ENCODE measurements around the gene ZC3H7B. TPM values are rescaled to one million over a fixed set of nuclear protein-coding genes. Genes with fewer than 3 reads are reported as not detected.

Gene ZC3H7B
- total and polyA plus RNA-seq, 2 donors from 2014 or later = 28.3 to 68.6 TPM

- H3K9me3 ChIP-seq (ENCODE audit: control insufficient read depth in 2 of 3, insufficient read depth in 1 of 3, low read length in 3 of 3) = no peaks in the 10 kb centered on the region
- H3K4me1 ChIP-seq (ENCODE audit: control insufficient read depth in 2 of 3, insufficient read depth in 2 of 3, low read depth in 1 of 3, low read length in 3 of 3) = no peaks in the 10 kb centered on the region
- H3K36me3 ChIP-seq (ENCODE audit: control insufficient read depth in 2 of 3, insufficient read depth in 3 of 3, low read length in 3 of 3) = peaks cover 0 to 32% (median 27%) of the 10 kb centered on the region in 3 donors
- TF ChIP-seq CTCF (IDR thresholded peaks at IDR 0.05; ENCODE audit: borderline replicate concordance, extremely low read depth, insufficient read depth) = no peak
- intact Hi-C loops (cut with DNase I) = no loop called here
- H3K9ac ChIP-seq (ENCODE audit: low read length in 3 of 3) = no peak overlapping the region
- H3K27me3 ChIP-seq (ENCODE audit: control insufficient read depth, insufficient read depth, low read length) = no peaks in the 10 kb centered on the region
- no peak overlapping the region for H3K4me3 ChIP-seq (ENCODE audit: low read length in 3 of 3)
- FAIRE-seq = no peak
- H3K27ac ChIP-seq (ENCODE audit: low read depth in 2 of 2, low read length in 2 of 2) = no peak overlapping the region
- no peak for DNase-seq
Measured at GRCh38 chr22:41261541-41262249, 39.6 kb upstream of the ZC3H7B start.

- Histone ChIP-seq H3K27me3 (ENCODE audit: control insufficient read depth, insufficient read depth, low read length) (no peaks in the 10 kb centered on the region), H3K4me3 (ENCODE audit: low read length in 3 of 3) (no peak overlapping the region), H3K36me3 (ENCODE audit: control insufficient read depth in 2 of 3, insufficient read depth in 3 of 3, low read length in 3 of 3) (peaks cover 0 to 32% (median 25%) of the 10 kb centered on the region in 3 donors), H3K4me1 (ENCODE audit: control insufficient read depth in 2 of 3, insufficient read depth in 2 of 3, low read depth in 1 of 3, low read length in 3 of 3) (no peaks in the 10 kb centered on the region), H3K9me3 (ENCODE audit: control insufficient read depth in 2 of 3, insufficient read depth in 1 of 3, low read length in 3 of 3) (no peaks in the 10 kb centered on the region), H3K9ac (ENCODE audit: low read length in 3 of 3) (no peak overlapping the region), H3K27ac (ENCODE audit: low read depth in 2 of 2, low read length in 2 of 2) (no peak overlapping the region)
- no peak for TF ChIP-seq CTCF (IDR thresholded peaks at IDR 0.05; ENCODE audit: borderline replicate concordance, extremely low read depth, insufficient read depth)
- intact Hi-C loops (cut with DNase I) = no loop called here
- DNase-seq = no peak
- FAIRE-seq = no peak
Measured at GRCh38 chr22:41262250-41262765, 39.0 kb upstream of the ZC3H7B start.

- intact Hi-C loops (cut with DNase I) = no loop called here
Measured at GRCh38 chr22:41263704-41264103, 37.6 kb upstream of the ZC3H7B start.

More at GRCh38 chr22:41263704-41264103, 37.6 kb upstream of the ZC3H7B start:
- H3K4me1 ChIP-seq (ENCODE audit: control insufficient read depth in 2 of 3, insufficient read depth in 2 of 3, low read depth in 1 of 3, low read length in 3 of 3) = no peaks in the 10 kb centered on the region
- no peak for DNase-seq
- H3K4me3 ChIP-seq (ENCODE audit: low read length in 3 of 3) = no peak overlapping the region
- no peak overlapping the region for H3K9ac ChIP-seq (ENCODE audit: low read length in 3 of 3)
- no peak overlapping the region for H3K27ac ChIP-seq (ENCODE audit: low read depth in 2 of 2, low read length in 2 of 2)
- peaks cover 0 to 38% (median 27%) of the 10 kb centered on the region in 3 donors for H3K36me3 ChIP-seq (ENCODE audit: control insufficient read depth in 2 of 3, insufficient read depth in 3 of 3, low read length in 3 of 3)
- FAIRE-seq = no peak
- H3K27me3 ChIP-seq (ENCODE audit: control insufficient read depth, insufficient read depth, low read length) = no peaks in the 10 kb centered on the region
- no peaks in the 10 kb centered on the region for H3K9me3 ChIP-seq (ENCODE audit: control insufficient read depth in 2 of 3, insufficient read depth in 1 of 3, low read length in 3 of 3)
- no peak for TF ChIP-seq CTCF (IDR thresholded peaks at IDR 0.05; ENCODE audit: borderline replicate concordance, extremely low read depth, insufficient read depth)
